SK-N-MC (cell line): Measurements from ENCODE around the gene ANO2.

Source experiments
- EZH2 ChIP-seq: fragments of 200-600 bp; sonication (generic); IDR thresholded peaks from one replicate; pipeline ENCODE4 v1.6.1; 2017; ENCODE audit warnings: antibody characterized with exemption
- FOXP2 ChIP-seq: optimal IDR thresholded peaks from 2 replicates; pipeline ENCODE3; 2011; ENCODE audit warnings: mild to moderate bottlenecking, moderate library complexity; ENCODE audit not compliant: insufficient read depth; ENCODE audit errors: extremely low read length, control extremely low read depth
- POLR2AphosphoS5 ChIP-seq: IDR thresholded peaks from 2 replicates; pipeline ENCODE4 v1.6.1; 2012; ENCODE audit warnings: mild to moderate bottlenecking, low read depth, low read length, borderline replicate concordance

GRCh38 chr12:5830111-5830510, 114.9 kb downstream of the ANO2 start:
- TF ChIP-seq POLR2AphosphoS5 = no peak
- TF ChIP-seq EZH2 = no peak
- TF ChIP-seq FOXP2 = no peak
